Limb (tissue), 2 donors: ENCODE data around the gene KCNT1.

Experiments used
- DNase-seq, 2 donors: peaks; one replicate each; pipeline ENCODE4 v3.0.0-alpha.2; 2016; ENCODE audit errors: extremely low spot score in 2 of 2

Gene KCNT1

GRCh38 chr9:135763716-135764446 lies 61.9 kb downstream of the KCNT1 start:
- no peak for DNase-seq

GRCh38 chr9:135764731-135765130 lies 62.7 kb downstream of the KCNT1 start:
- DNase-seq = no peak

- no peak for DNase-seq
Observed at GRCh38 chr9:135765416-135765815, 63.4 kb downstream of the KCNT1 start.

GRCh38 chr9:135766251-135766650 lies 64.3 kb downstream of the KCNT1 start:
- DNase-seq = no peak

- DNase-seq = no peak
Observed at GRCh38 chr9:135766707-135767106, 64.7 kb downstream of the KCNT1 start.

GRCh38 chr9:135768516-135769218 lies 66.7 kb downstream of the KCNT1 start:
- no peak for DNase-seq

- DNase-seq = no peak
Observed at GRCh38 chr9:135769489-135770202, 67.7 kb downstream of the KCNT1 start.

- DNase-seq = no peak
Observed at GRCh38 chr9:135770203-135770535, 68.2 kb downstream of the KCNT1 start.

- DNase-seq = no peak
Observed at GRCh38 chr9:135770771-135771170, 68.8 kb downstream of the KCNT1 start.

GRCh38 chr9:135771401-135772051 lies 69.5 kb downstream of the KCNT1 start:
- no peak for DNase-seq

- no peak for DNase-seq
Observed at GRCh38 chr9:135772056-135772646, 70.2 kb downstream of the KCNT1 start.

GRCh38 chr9:135772702-135773493 lies 70.9 kb downstream of the KCNT1 start:
- no peak for DNase-seq

GRCh38 chr9:135773530-135774238 lies 71.7 kb downstream of the KCNT1 start:
- DNase-seq = no peak

GRCh38 chr9:135774239-135774747 lies 72.3 kb downstream of the KCNT1 start:
- no peak for DNase-seq

GRCh38 chr9:135774794-135775525 lies 73.0 kb downstream of the KCNT1 start:
- no peak for DNase-seq

- no peak for DNase-seq
Observed at GRCh38 chr9:135775911-135776310, 73.9 kb downstream of the KCNT1 start.

GRCh38 chr9:135776893-135777622 lies 75.1 kb downstream of the KCNT1 start:
- no peak for DNase-seq

GRCh38 chr9:135777623-135778177 lies 75.7 kb downstream of the KCNT1 start:
- no peak for DNase-seq
